Uterus (tissue), 2 donors: ENCODE data around the gene C9orf153.

ENCODE experiments used
- POLR2A ChIP-seq, 2 donors: fragments of 450-650 bp; IDR thresholded peaks; one replicate each; pipeline ENCODE4 v1.6.1; 2016; ENCODE audit warnings: antibody characterized with exemption in 2 of 2, mild to moderate bottlenecking in 1 of 2, moderate library complexity in 1 of 2
- TF ChIP-seq, protein P1 (sequence below), 4 experiments: fragments of 200-600 bp in 2 of 4; fragments of 450-650 bp in 2 of 4; sonication (generic) in 2 of 4; IDR thresholded peaks; one replicate each; pipeline ENCODE4 v1.5.1; 2016 to 2019; ENCODE audit warnings: antibody characterized with exemption in 4 of 4, mild to moderate bottlenecking in 2 of 4, moderate library complexity in 1 of 4

DNA sequence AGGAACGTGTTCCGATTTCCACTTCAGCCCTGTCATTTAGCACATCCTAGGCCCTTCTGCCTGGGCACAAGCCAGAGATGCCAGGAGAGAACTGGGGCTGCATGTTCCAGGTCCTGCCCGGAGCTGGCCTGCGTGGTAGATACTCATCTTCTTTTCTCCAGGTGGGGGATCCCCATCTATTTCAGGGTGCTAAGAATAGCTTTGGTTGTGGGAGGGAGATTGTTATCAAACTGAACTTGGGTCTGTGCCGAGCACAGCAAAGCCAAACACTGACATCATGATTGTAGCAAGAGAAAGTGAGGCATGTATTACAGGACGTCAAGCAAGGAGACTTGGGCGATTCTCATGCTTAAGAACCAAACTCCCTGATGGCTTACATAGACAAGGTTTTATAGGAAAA, 18.2 kb downstream of the C9orf153 start:
- TF ChIP-seq, protein P1, sequence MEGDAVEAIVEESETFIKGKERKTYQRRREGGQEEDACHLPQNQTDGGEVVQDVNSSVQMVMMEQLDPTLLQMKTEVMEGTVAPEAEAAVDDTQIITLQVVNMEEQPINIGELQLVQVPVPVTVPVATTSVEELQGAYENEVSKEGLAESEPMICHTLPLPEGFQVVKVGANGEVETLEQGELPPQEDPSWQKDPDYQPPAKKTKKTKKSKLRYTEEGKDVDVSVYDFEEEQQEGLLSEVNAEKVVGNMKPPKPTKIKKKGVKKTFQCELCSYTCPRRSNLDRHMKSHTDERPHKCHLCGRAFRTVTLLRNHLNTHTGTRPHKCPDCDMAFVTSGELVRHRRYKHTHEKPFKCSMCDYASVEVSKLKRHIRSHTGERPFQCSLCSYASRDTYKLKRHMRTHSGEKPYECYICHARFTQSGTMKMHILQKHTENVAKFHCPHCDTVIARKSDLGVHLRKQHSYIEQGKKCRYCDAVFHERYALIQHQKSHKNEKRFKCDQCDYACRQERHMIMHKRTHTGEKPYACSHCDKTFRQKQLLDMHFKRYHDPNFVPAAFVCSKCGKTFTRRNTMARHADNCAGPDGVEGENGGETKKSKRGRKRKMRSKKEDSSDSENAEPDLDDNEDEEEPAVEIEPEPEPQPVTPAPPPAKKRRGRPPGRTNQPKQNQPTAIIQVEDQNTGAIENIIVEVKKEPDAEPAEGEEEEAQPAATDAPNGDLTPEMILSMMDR (IDR thresholded peaks at IDR 0.05) = no peak
- no peak for TF ChIP-seq POLR2A (IDR thresholded peaks at IDR 0.05)
